Transverse colon (tissue), 3 donors: ENCODE results near the gene CCDC178.

ENCODE experiments used
- CTCF ChIP-seq, 5 experiments: fragments of 200-600 bp in 3 of 5; fragments of 450-650 bp in 2 of 5; sonication (generic) in 3 of 5; IDR thresholded peaks; 1 replicate in 2 of 5; 2 replicates in 3 of 5; pipeline ENCODE4 v1.5.1; 2016 to 2017; ENCODE audit warnings: antibody characterized with exemption in 5 of 5, inconsistent platforms in 3 of 5, mild to moderate bottlenecking in 2 of 5, moderate library complexity in 1 of 5
- POLR2A ChIP-seq: fragments of 450-650 bp; IDR thresholded peaks from one replicate; pipeline ENCODE4 v1.6.1; 2016; ENCODE audit warnings: antibody characterized with exemption, mild to moderate bottlenecking, moderate library complexity

DNA sequence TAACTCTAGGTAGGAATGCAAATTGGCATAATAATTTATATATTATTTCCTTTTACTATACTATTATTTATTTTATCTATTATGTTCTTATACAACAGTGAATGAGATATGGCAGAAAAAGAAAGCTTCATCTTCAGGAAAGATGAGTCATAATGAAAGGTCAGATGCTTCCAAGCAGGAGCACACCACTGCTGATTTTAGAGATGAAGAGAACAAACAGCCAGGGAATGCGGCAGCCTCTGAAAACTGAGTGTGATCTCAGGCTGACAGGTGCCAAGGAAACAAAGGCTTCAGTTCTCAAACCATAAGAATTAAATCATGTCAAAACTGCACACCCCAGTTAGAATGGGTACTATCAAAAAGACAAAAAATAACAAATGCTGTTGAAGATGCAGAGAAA, 149.0 kb downstream of the CCDC178 start:
- TF ChIP-seq CTCF (IDR thresholded peaks at IDR 0.05) (no peak), POLR2A (no peak)
